Measurements from ENCODE around the gene GFAP. TPM values are rescaled to one million over a fixed set of nuclear protein-coding genes. Genes with fewer than 3 reads are reported as not detected.

GFAP gene
- total RNA-seq, 4 donors from 2014 or later = 0.33 to 2.3 (median 2.0) TPM; not detected in 1

DNA sequence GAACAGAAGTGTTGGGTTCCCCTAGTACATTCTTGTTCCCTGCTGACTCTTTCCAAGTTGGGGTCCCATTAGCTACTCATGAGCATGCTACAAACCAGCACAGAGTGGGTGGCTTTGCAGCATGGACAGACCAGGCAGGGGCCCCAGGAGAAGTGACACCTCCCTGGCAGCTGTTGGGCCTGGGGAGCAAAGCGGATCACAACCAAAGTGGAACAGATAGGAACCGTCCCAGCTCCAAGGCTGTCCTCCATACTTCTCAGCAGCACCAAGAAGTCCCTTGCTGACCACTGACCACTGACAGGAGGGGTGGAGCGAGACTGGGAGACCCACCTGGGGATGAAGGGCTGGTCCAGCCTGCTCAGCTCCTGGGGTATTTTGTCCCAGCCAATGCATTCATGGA lies 12.4 kb upstream of the GFAP start:
- 87 to 100% methylated on average over 1 to 3 of the region's 3 CpGs for WGBS, 2 donors

DNA sequence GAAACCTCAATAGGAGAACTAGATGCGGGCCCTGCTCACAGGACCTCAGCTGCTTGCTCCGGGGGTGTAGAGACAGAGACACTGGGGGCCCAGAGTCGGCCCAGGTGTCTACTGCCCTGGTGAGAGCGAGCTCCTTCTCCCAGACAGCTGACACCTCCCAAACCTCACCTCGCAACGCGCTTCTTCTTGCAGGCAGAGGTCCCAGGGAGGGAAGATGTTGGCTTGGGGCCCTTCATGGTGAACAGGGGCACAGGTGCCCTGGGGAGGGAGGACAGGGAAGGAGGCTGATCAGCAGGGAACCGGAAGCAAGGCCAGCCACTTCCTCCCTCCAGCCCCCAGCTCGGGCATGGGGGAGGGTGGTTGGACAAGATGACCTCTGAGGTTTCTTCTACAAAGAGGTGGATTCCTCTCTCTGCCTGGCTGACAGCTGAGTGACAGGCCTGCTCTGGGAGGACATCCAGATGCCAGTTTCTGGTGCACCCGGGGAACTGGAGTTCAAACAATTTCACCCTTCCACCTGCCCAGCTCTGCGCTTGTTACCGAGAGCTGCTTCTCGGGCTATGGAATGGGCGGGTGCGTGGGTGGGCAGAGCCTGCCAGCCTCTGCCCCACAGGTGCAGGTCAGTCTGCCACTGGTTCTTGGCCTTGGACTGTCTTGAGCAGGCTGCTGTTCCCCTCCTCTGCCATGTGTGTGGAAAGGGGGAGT lies 11.7 kb upstream of the GFAP start:
- no peak for DNase-seq
- no peak overlapping the region for H3K4me3 ChIP-seq (replicated peaks in 1 of 3)
- no peaks in the 10 kb centered on the region for H3K27me3 ChIP-seq
- intact Hi-C loops (cut with DNase I) = loop anchor here (10.0 kb wide), 1 partner anchor 268 kb away; no protein-coding TSS in a partner anchor
- H3K36me3 ChIP-seq = no peaks in the 10 kb centered on the region
- 96 to 98% methylated on average over 11 to 15 of the region's 15 CpGs for WGBS, 2 donors
- H3K4me1 ChIP-seq = no peaks in the 10 kb centered on the region
- TF ChIP-seq, protein P1, sequence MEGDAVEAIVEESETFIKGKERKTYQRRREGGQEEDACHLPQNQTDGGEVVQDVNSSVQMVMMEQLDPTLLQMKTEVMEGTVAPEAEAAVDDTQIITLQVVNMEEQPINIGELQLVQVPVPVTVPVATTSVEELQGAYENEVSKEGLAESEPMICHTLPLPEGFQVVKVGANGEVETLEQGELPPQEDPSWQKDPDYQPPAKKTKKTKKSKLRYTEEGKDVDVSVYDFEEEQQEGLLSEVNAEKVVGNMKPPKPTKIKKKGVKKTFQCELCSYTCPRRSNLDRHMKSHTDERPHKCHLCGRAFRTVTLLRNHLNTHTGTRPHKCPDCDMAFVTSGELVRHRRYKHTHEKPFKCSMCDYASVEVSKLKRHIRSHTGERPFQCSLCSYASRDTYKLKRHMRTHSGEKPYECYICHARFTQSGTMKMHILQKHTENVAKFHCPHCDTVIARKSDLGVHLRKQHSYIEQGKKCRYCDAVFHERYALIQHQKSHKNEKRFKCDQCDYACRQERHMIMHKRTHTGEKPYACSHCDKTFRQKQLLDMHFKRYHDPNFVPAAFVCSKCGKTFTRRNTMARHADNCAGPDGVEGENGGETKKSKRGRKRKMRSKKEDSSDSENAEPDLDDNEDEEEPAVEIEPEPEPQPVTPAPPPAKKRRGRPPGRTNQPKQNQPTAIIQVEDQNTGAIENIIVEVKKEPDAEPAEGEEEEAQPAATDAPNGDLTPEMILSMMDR (IDR thresholded peaks at IDR 0.05) = no peak
- no peak for TF ChIP-seq POLR2A (IDR thresholded peaks at IDR 0.05)
- no peak overlapping the region for H3K27ac ChIP-seq
- H3K9me3 ChIP-seq = no peaks in the 10 kb centered on the region

More for the DNA sequence above, 12.4 kb upstream of the GFAP start:
- intact Hi-C loops (cut with DNase I) = loop anchor here (10.0 kb wide), 1 partner anchor 267 kb away; no protein-coding TSS in a partner anchor
- TF ChIP-seq, protein P1 (IDR thresholded peaks at IDR 0.05) = no peak
- no peak for TF ChIP-seq POLR2A (IDR thresholded peaks at IDR 0.05)
- H3K27me3 ChIP-seq = no peaks in the 10 kb centered on the region
- H3K9me3 ChIP-seq = no peaks in the 10 kb centered on the region
- H3K27ac ChIP-seq = no peak overlapping the region
- no peak for DNase-seq
- H3K4me3 ChIP-seq (replicated peaks in 1 of 3) = no peak overlapping the region
- H3K36me3 ChIP-seq = no peaks in the 10 kb centered on the region
- H3K4me1 ChIP-seq = no peaks in the 10 kb centered on the region

DNA sequence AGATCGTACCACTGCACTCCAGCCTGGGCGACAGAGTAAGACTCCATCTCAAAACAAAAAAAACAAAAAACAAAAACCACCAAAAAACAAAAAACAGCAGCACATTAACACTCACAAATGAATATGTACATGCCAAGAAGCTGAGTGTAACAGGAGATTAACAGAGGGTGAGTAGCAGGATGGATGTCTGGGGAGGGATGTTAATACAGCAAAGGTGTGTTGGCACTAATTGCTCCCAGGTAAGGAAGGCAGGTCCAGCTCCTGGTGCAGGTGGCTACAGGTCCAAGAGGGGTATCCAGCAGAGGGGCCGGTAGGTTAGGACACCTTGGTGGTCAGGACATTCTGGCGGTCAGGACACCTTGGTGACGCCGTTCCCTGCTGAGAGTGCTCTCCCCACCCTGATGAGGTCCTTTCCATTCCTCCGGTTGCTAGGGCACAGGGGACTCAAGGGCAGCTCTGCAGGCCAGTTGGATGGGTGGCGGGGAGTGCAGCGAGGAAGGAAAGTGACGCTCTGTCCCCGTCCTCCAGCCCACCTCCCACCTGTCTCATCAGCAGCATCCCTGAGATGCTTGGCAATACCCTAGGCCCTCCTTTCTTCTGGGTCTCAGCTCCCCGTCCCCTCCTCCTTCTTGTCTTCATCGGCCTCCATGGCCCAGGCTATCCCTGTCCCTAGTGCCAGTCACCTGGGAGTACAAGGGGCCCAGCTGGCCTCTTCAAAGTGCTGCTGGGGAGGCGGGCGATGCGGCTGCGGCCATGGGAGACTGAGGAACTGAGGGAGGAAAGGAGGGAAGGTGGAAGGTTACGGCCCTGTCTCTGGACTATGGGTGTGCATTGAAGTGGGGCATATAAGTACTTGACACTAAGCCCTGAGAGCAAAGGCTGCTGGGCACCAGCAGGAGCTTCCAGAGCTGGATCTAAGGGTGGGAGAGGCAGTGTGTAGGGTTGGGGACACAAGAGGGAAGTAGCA lies 10.7 kb upstream of the GFAP start:
- Histone ChIP-seq H3K4me1 (no peaks in the 10 kb centered on the region), H3K4me3 (replicated peaks in 1 of 3) (no peak overlapping the region), H3K27ac (no peak overlapping the region), H3K27me3 (no peaks in the 10 kb centered on the region), H3K9me3 (no peaks in the 10 kb centered on the region), H3K36me3 (no peaks in the 10 kb centered on the region)
- DNase-seq = no peak
- 97% methylated on average over 14 to 17 of the region's 18 CpGs for WGBS, 2 donors
- TF ChIP-seq, protein P1 (IDR thresholded peaks at IDR 0.05) = no peak
- intact Hi-C loops (cut with DNase I) = loop anchor here (10.0 kb wide), 1 partner anchor 269 kb away; no protein-coding TSS in a partner anchor

DNA sequence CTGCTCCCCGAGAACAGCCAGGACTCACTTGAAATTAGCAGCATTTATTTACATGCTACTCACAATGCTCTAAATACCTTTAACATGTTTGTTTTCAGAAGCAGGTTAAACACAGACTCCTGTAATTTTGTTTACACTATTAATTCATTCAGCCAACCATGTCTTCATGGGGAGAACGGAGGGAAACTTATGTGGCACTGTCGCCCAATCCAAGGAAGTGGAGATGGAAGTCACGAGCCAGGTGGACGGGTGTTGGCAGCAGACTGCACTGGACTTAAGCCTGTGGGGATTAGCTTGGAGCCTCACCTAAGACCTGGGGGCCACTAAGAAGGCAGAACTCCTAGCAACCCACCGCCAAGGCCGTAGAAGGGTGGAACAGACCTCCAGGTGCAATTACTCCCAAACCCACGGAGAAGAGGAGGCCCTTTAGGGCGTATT lies 8.8 kb upstream of the GFAP start:
- Histone ChIP-seq H3K27me3 (no peaks in the 10 kb centered on the region), H3K36me3 (no peaks in the 10 kb centered on the region), H3K4me3 (replicated peaks in 1 of 3) (no peak overlapping the region), H3K9me3 (no peaks in the 10 kb centered on the region), H3K4me1 (peaks cover 0 to 6% of the 10 kb centered on the region in 2 donors), H3K27ac (no peak overlapping the region)
- 74 to 83% methylated on average over 9 of the region's 9 CpGs for WGBS, 2 donors
- intact Hi-C loops (cut with DNase I) = loop anchor here (5.0 to 10.0 kb wide), 3 partner anchors 98 to 271 kb away; no protein-coding TSS in a partner anchor
- no peak for DNase-seq
- no peak for TF ChIP-seq POLR2A (IDR thresholded peaks at IDR 0.05)
- TF ChIP-seq, protein P1 (IDR thresholded peaks at IDR 0.05) = no peak
